H9 (cell line): ENCODE measurements around the gene POU6F2. TPM values are rescaled to one million over a fixed set of nuclear protein-coding genes. Genes with fewer than 3 reads are reported as not detected.

Source experiments
- DNase-seq: peaks from one replicate; pipeline ENCODE4 v3.0.0-alpha.2; 2017
- H2AFZ ChIP-seq: one replicate; pipeline ENCODE4 v1.6.1; 2013; ENCODE audit warnings: mild to moderate bottlenecking, low read length, control low read depth, moderate library complexity
- H2AK5ac ChIP-seq: 2 replicates; pipeline ENCODE4 v1.6.1; 2013; ENCODE audit warnings: low read length, control low read depth, mixed read lengths; ENCODE audit not compliant: insufficient read length
- H2BK120ac ChIP-seq: one replicate; pipeline ENCODE4 v1.6.1; 2013; ENCODE audit warnings: low read depth, mild to moderate bottlenecking, low read length, control low read depth, inconsistent platforms; ENCODE audit not compliant: poor library complexity, severe bottlenecking
- H2BK12ac ChIP-seq: 2 replicates; pipeline ENCODE4 v1.6.1; 2013; ENCODE audit warnings: low read length, control low read depth, mixed read lengths, low read depth; ENCODE audit not compliant: insufficient read length
- H2BK15ac ChIP-seq: 2 replicates; pipeline ENCODE4 v1.6.1; 2013; ENCODE audit warnings: low read depth, low read length, control low read depth
- H2BK20ac ChIP-seq: one replicate; pipeline ENCODE4 v1.6.1; 2013; ENCODE audit warnings: low read depth, mild to moderate bottlenecking, low read length, control low read depth, inconsistent platforms; ENCODE audit not compliant: poor library complexity, severe bottlenecking
- H2BK5ac ChIP-seq: 2 replicates; pipeline ENCODE4 v1.6.1; 2013; ENCODE audit warnings: low read length, control low read depth, mixed read lengths; ENCODE audit not compliant: insufficient read length
- H3K14ac ChIP-seq: 2 replicates; pipeline ENCODE4 v1.6.1; 2013; ENCODE audit warnings: low read length, control low read depth; ENCODE audit not compliant: insufficient read depth
- H3K18ac ChIP-seq: 2 replicates; pipeline ENCODE4 v1.6.1; 2013; ENCODE audit warnings: low read depth, mild to moderate bottlenecking, mixed read lengths, low read length, control low read depth; ENCODE audit not compliant: insufficient read length
- H3K23ac ChIP-seq: 2 replicates; pipeline ENCODE4 v1.6.1; 2013; ENCODE audit warnings: low read length, control low read depth, mixed read lengths, low read depth; ENCODE audit not compliant: insufficient read length
- H3K23me2 ChIP-seq: 2 replicates; pipeline ENCODE4 v1.6.1; 2013; ENCODE audit warnings: low read depth, mild to moderate bottlenecking, mixed read lengths, low read length, control low read depth; ENCODE audit not compliant: insufficient read length, poor library complexity, severe bottlenecking
- H3K27ac ChIP-seq: 2 replicates; pipeline ENCODE4 v1.5.1; 2013; ENCODE audit warnings: low read length, control low read depth, mixed read lengths, low read depth; ENCODE audit not compliant: insufficient read length
- H3K27me3 ChIP-seq: 2 replicates; pipeline ENCODE4 v1.6.1; 2013; ENCODE audit warnings: low read length, control low read depth, inconsistent platforms; ENCODE audit not compliant: insufficient read depth
- H3K4ac ChIP-seq: 2 replicates; pipeline ENCODE4 v1.6.1; 2013; ENCODE audit warnings: low read depth, mild to moderate bottlenecking, control low read depth, inconsistent platforms, low read length, moderate library complexity
- H3K4me1 ChIP-seq: 2 replicates; pipeline ENCODE4 v1.6.1; 2013; ENCODE audit warnings: low read length, control low read depth, inconsistent platforms; ENCODE audit not compliant: insufficient read depth
- H3K4me2 ChIP-seq: 2 replicates; pipeline ENCODE4 v1.6.1; 2013; ENCODE audit warnings: low read length, control low read depth, mixed read lengths; ENCODE audit not compliant: insufficient read length, insufficient read depth
- H3K56ac ChIP-seq: 2 replicates; pipeline ENCODE4 v1.6.1; 2013; ENCODE audit warnings: low read depth, mild to moderate bottlenecking, mixed read lengths, low read length, control low read depth; ENCODE audit not compliant: insufficient read length
- H3K79me1 ChIP-seq: 2 replicates; pipeline ENCODE4 v1.6.1; 2013; ENCODE audit warnings: low read depth, mild to moderate bottlenecking, moderate library complexity, low read length, control low read depth, inconsistent platforms; ENCODE audit not compliant: insufficient read depth, poor library complexity, severe bottlenecking
- H3K79me2 ChIP-seq: 2 replicates; pipeline ENCODE4 v1.6.1; 2013; ENCODE audit warnings: low read length, control low read depth, inconsistent platforms; ENCODE audit not compliant: insufficient read depth
- H3K9ac ChIP-seq: 2 replicates; pipeline ENCODE4 v1.6.1; 2013; ENCODE audit warnings: low read length, control low read depth, mixed read lengths; ENCODE audit not compliant: insufficient read length; ENCODE audit errors: extremely low read depth
- H3K9me3 ChIP-seq: one replicate; pipeline ENCODE4 v1.6.1; 2013; ENCODE audit warnings: low read depth, low read length, inconsistent platforms; ENCODE audit not compliant: control insufficient read depth
- H3T11ph ChIP-seq: one replicate; pipeline ENCODE4 v1.6.1; 2013; ENCODE audit warnings: mild to moderate bottlenecking, low read length, control low read depth, inconsistent platforms
- H4K20me1 ChIP-seq: one replicate; pipeline ENCODE4 v1.6.1; 2013; ENCODE audit not compliant: control insufficient read depth, insufficient read length, insufficient read depth
- H4K5ac ChIP-seq: 2 replicates; pipeline ENCODE4 v1.6.1; 2013; ENCODE audit warnings: low read depth, mild to moderate bottlenecking, mixed read lengths, low read length, control low read depth; ENCODE audit not compliant: insufficient read length
- H4K8ac ChIP-seq: replicated peaks from 2 replicates; pipeline ENCODE4 v1.6.1; 2013; ENCODE audit warnings: low read length, control low read depth, mixed read lengths, low read depth; ENCODE audit not compliant: insufficient read length
- H4K91ac ChIP-seq: 2 replicates; pipeline ENCODE4 v1.6.1; 2013; ENCODE audit warnings: low read depth, mild to moderate bottlenecking, moderate library complexity, mixed read lengths, low read length, control low read depth; ENCODE audit not compliant: insufficient read length
- H3K27ac Mint-ChIP-seq, 3 experiments: 2 replicates in 2 of 3; 3 replicates in 1 of 3; pipeline ENCODE4 v1.8.0; 2020 to 2021; ENCODE audit warnings: mixed read lengths in 3 of 3, mild to moderate bottlenecking in 1 of 3, moderate library complexity in 1 of 3
- H3K27me3 Mint-ChIP-seq: 2 replicates; pipeline ENCODE4 v1.8.0; 2021; ENCODE audit warnings: low read depth, mild to moderate bottlenecking, moderate library complexity, mixed read lengths
- H3K36me3 Mint-ChIP-seq, 3 experiments: 2 replicates in 2 of 3; 3 replicates in 1 of 3; pipeline ENCODE4 v1.8.0; 2020 to 2021; ENCODE audit warnings: low read depth in 3 of 3, mixed read lengths in 3 of 3; ENCODE audit not compliant: insufficient read depth in 1 of 3
- H3K4me1 Mint-ChIP-seq, 2 experiments: 2 replicates each; pipeline ENCODE4 v1.8.0; 2020; ENCODE audit warnings: mixed read lengths in 2 of 2
- H3K4me3 Mint-ChIP-seq, 2 experiments: 2 replicates in 1 of 2; 3 replicates in 1 of 2; pipeline ENCODE4 v1.8.0; 2020 to 2021; ENCODE audit warnings: mild to moderate bottlenecking in 2 of 2, mixed read lengths in 2 of 2, moderate library complexity in 1 of 2
- H3K9me3 Mint-ChIP-seq, 2 experiments: 2 replicates in 1 of 2; 3 replicates in 1 of 2; pipeline ENCODE4 v1.8.0; 2020; ENCODE audit warnings: mild to moderate bottlenecking in 2 of 2, mixed read lengths in 2 of 2, moderate library complexity in 1 of 2
- WGBS: extraction: QIAGEN DNeasy Blood & Tissue Kit; methylation state at CpG from one replicate; pipeline ENCODE4 v1.1.7; 2013; ENCODE audit warnings: missing lambda C conversion rate, low lambda C conversion rate, mixed read lengths; ENCODE audit not compliant: insufficient read length; ENCODE audit errors: extremely low coverage; 5-methylcytosine and 5-hydroxymethylcytosine counted together
- total RNA-seq: library from RNA; stranded (reverse); gene quantifications from 2 replicates; pipeline ENCODE4 v1.2.1, GENCODE V29; 2021
- TF ChIP-seq, protein P1 (sequence below): fragments of 200-600 bp; sonication (generic); conservative IDR thresholded peaks from 3 replicates; pipeline ENCODE4 v1.8.0; 2021; ENCODE audit warnings: antibody characterized with exemption, mild to moderate bottlenecking

Gene POU6F2
- total RNA-seq, 1 experiment from 2014 or later = 1.9 TPM

DNA sequence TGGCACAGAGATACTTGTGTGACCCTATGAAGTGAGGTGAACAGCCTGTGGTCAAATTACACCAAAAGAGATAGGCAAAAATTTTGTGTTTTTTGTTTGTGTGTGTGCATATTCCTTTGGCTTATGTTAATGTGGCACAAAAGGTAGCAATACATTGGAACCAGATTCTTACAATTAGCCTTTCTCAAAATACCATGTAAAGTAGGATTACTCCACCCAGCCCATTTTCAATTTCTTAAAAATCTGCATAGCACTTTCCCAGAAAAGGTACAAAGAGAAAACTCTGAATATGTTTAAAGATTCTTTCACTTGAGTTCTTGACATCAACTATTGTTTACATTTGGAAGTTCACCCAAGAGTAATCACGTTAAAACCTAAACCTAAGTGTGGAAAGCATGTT lies 431.2 kb downstream of the POU6F2 start:
- no peak overlapping the region for H4K5ac ChIP-seq
- H2BK12ac ChIP-seq = no peak overlapping the region
- no peak overlapping the region for H4K8ac ChIP-seq
- no peak overlapping the region for H2AK5ac ChIP-seq
- H3K4me1 Mint-ChIP-seq = peaks cover 24 to 29% of the 10 kb centered on the region in 2 experiments
- no peak overlapping the region for H3K23ac ChIP-seq
- no CpG with 5 or more reads among the region's 1 CpG for WGBS
- no peaks in the 10 kb centered on the region for H3K27me3 ChIP-seq
- no peaks in the 10 kb centered on the region for H3K79me2 ChIP-seq
- no peaks in the 10 kb centered on the region for H3K9me3 Mint-ChIP-seq
- no peaks in the 10 kb centered on the region for H3K27me3 Mint-ChIP-seq
- H3K14ac ChIP-seq = no peak overlapping the region
- no peaks in the 10 kb centered on the region for H3K9me3 ChIP-seq
- no peaks in the 10 kb centered on the region for H3K79me1 ChIP-seq
- H3K4me1 ChIP-seq = no peaks in the 10 kb centered on the region; the same call in 1 of the 2 replicates
- H3K4me2 ChIP-seq = no peak overlapping the region
- H3K18ac ChIP-seq = no peak overlapping the region
- H3K9ac ChIP-seq = no peak overlapping the region
- H4K91ac ChIP-seq = no peak overlapping the region
- H4K20me1 ChIP-seq = no peaks in the 10 kb centered on the region
- peaks cover 2% of the 10 kb centered on the region for H3K23me2 ChIP-seq
- H2BK20ac ChIP-seq = no peak overlapping the region
- H3K4ac ChIP-seq = no peak overlapping the region
- H2BK5ac ChIP-seq = no peak overlapping the region
- H2AFZ ChIP-seq = no peak overlapping the region
- DNase-seq = no peak
- H3T11ph ChIP-seq = no peak overlapping the region
- no peak overlapping the region for H3K4me3 Mint-ChIP-seq
- H3K36me3 Mint-ChIP-seq = no peaks in the 10 kb centered on the region
- no peak overlapping the region for H3K56ac ChIP-seq
- no peak overlapping the region for H3K27ac Mint-ChIP-seq
- no peak overlapping the region for H2BK15ac ChIP-seq
- no peak overlapping the region for H3K27ac ChIP-seq
- H2BK120ac ChIP-seq = no peak overlapping the region
- TF ChIP-seq, protein P1, sequence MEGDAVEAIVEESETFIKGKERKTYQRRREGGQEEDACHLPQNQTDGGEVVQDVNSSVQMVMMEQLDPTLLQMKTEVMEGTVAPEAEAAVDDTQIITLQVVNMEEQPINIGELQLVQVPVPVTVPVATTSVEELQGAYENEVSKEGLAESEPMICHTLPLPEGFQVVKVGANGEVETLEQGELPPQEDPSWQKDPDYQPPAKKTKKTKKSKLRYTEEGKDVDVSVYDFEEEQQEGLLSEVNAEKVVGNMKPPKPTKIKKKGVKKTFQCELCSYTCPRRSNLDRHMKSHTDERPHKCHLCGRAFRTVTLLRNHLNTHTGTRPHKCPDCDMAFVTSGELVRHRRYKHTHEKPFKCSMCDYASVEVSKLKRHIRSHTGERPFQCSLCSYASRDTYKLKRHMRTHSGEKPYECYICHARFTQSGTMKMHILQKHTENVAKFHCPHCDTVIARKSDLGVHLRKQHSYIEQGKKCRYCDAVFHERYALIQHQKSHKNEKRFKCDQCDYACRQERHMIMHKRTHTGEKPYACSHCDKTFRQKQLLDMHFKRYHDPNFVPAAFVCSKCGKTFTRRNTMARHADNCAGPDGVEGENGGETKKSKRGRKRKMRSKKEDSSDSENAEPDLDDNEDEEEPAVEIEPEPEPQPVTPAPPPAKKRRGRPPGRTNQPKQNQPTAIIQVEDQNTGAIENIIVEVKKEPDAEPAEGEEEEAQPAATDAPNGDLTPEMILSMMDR = no peak
